ENCODE results near the gene TNPO1. TPM values are rescaled to one million over a fixed set of nuclear protein-coding genes. Genes with fewer than 3 reads are reported as not detected.

The TNPO1 gene
- total and polyA plus RNA-seq, 4 donors: 49.9 to 181 (median 124) TPM

DNA sequence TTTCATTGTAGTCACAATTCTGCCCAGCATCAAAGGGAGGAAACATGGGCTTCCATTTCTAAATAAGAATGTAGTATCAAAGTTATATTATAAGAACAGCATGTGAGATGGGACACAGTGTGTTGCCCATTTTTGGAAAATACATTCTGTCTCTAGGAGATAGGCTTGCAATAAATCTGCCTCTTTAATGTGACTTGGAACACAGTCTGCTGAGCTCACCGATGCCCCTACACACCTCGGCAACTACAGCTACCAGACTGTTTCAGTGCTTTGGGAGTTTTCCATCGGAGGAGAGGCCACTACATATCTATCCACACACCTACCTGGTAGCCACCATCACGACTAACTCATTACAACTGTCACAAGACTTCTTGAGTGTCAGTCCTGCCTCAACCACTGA, 120.4 kb downstream of the TNPO1 start:
- H3K4me3 ChIP-seq (ENCODE audit: low read depth, low read length): no peak overlapping the region
- H3K9me3 ChIP-seq (ENCODE audit: control insufficient read depth, insufficient read depth, low read length): no peaks in the 10 kb centered on the region
- no peaks in the 10 kb centered on the region for H3K27me3 ChIP-seq (ENCODE audit: control insufficient read depth, insufficient read depth, low read length)
- no peaks in the 10 kb centered on the region for H3K4me1 ChIP-seq (ENCODE audit: control insufficient read depth, insufficient read depth, low read length)
- no peak for DNase-seq (ENCODE audit: low read depth in 4 of 6, low spot score in 6 of 6)
- WGBS (ENCODE audit: insufficient coverage): 71% methylated on average over 3 of the region's 4 CpGs
- no peaks in the 10 kb centered on the region for H3K36me3 ChIP-seq (ENCODE audit: control insufficient read depth, insufficient read depth, low read length)
- no peak overlapping the region for H3K27ac ChIP-seq (ENCODE audit: low read depth, low read length)

DNA sequence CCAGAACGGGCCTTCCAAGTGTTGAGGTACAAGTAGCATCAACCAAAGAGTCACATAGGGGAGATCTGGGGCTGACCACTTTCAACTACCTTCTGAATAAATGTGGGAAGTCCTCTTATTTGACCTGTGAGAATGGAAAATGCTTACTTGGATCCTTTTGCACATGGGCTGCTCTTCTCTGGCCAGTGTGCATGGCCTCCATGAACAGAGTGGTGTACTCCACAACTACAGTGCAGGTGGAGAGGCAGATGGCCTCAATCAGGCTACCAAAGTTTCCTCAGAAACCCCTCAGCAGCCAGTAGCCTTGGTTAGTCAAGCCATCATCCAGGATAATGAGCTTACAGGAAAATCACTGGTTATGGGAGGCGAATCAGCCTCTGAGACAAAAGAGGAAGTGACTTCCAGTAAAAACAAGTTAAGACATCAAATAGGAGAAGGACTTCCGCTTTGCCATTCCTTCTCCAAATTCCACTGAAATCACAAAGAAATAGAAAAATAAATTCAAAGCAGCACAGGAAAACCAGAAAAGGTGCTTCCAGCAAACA, 121.1 kb downstream of the TNPO1 start:
- Histone ChIP-seq H3K36me3 (ENCODE audit: control insufficient read depth, insufficient read depth, low read length) (no peaks in the 10 kb centered on the region), H3K27ac (ENCODE audit: low read depth, low read length) (no peak overlapping the region), H3K27me3 (ENCODE audit: control insufficient read depth, insufficient read depth, low read length) (no peaks in the 10 kb centered on the region), H3K4me1 (ENCODE audit: control insufficient read depth, insufficient read depth, low read length) (no peaks in the 10 kb centered on the region), H3K9me3 (ENCODE audit: control insufficient read depth, insufficient read depth, low read length) (no peaks in the 10 kb centered on the region), H3K4me3 (ENCODE audit: low read depth, low read length) (no peak overlapping the region)
- 100% methylated on average over 1 of the region's 3 CpGs for WGBS (ENCODE audit: insufficient coverage)
- DNase-seq (ENCODE audit: low read depth in 4 of 6, low spot score in 6 of 6): no peak

DNA sequence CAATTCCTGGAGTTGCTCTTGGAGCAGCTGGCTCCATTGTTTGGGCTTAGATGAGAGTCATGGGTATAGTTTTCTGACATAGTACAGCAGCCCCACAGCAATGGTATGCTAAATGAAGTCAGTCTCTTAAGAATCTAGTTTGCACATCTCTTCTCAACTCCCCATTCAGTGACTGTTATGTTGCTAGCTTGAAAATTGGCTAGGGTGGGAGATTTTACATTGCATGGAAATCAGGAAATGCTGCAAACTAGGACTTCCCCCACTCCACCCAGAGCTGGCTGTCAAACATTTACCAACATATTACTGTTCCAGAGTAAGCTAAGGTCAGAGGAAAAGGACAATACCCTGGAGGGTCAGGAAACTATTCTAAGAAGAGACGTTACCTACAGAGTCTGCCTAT, 121.7 kb downstream of the TNPO1 start:
- DNase-seq (ENCODE audit: low read depth in 4 of 6, low spot score in 6 of 6): peak in 2 of 6 donors; percentile 33 to 38
- Histone ChIP-seq H3K27me3 (ENCODE audit: control insufficient read depth, insufficient read depth, low read length) (no peaks in the 10 kb centered on the region), H3K27ac (ENCODE audit: low read depth, low read length) (no peak overlapping the region), H3K4me1 (ENCODE audit: control insufficient read depth, insufficient read depth, low read length) (no peaks in the 10 kb centered on the region), H3K36me3 (ENCODE audit: control insufficient read depth, insufficient read depth, low read length) (no peaks in the 10 kb centered on the region), H3K9me3 (ENCODE audit: control insufficient read depth, insufficient read depth, low read length) (no peaks in the 10 kb centered on the region), H3K4me3 (ENCODE audit: low read depth, low read length) (no peak overlapping the region)
- WGBS (ENCODE audit: insufficient coverage): no CpG with 5 or more reads among the region's 1 CpG

DNA sequence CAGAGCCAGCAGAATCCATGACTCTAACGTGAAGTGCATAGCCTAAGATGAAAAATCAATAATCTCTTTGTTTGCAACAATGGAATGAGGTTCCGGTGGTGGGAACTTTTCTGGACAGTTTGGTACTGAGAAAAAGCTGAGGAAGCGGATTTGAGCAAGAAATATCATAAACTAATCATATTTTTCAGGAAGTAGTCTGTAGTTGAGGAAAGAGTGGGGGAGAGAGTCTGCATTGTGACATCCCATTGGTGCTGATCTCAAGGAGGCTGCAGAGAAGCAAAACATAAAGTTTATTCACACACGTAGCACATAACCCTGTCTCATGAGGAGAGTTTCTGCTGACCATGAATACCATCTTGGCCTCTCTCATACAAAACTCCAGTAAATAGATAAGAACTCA, 123.6 kb downstream of the TNPO1 start:
- WGBS (ENCODE audit: insufficient coverage): no CpG with 5 or more reads among the region's 4 CpGs

DNA sequence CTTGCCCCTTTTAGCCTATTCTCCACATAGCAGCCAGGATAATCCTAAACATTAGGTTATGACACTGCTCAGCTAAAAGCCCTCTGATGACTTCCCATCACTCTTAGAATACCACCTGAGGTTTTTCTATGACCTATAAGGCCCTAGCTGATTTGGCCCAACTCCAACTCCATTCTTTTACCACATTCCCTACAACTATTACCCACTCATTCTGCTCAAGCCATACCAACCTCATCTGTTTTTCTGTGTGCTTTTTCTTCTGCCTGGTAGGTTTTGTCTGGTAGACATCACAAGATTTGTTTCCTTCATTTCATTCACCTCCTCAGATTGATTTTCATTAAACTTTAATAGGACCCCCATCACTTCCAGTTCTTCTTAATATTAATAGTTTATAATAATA, 126.8 kb downstream of the TNPO1 start:
- Histone ChIP-seq H3K36me3 (ENCODE audit: control insufficient read depth, insufficient read depth, low read length) (no peaks in the 10 kb centered on the region), H3K27ac (ENCODE audit: low read depth, low read length) (no peak overlapping the region), H3K27me3 (ENCODE audit: control insufficient read depth, insufficient read depth, low read length) (no peaks in the 10 kb centered on the region), H3K4me3 (ENCODE audit: low read depth, low read length) (no peak overlapping the region), H3K9me3 (ENCODE audit: control insufficient read depth, insufficient read depth, low read length) (no peaks in the 10 kb centered on the region), H3K4me1 (ENCODE audit: control insufficient read depth, insufficient read depth, low read length) (no peaks in the 10 kb centered on the region)
- no peak for DNase-seq (ENCODE audit: low read depth in 4 of 6, low spot score in 6 of 6)

More for the DNA sequence above, 123.6 kb downstream of the TNPO1 start:
- no peak overlapping the region for H3K4me3 ChIP-seq (ENCODE audit: low read depth, low read length)
- no peaks in the 10 kb centered on the region for H3K27me3 ChIP-seq (ENCODE audit: control insufficient read depth, insufficient read depth, low read length)
- DNase-seq (ENCODE audit: low read depth in 4 of 6, low spot score in 6 of 6): no peak
- no peaks in the 10 kb centered on the region for H3K4me1 ChIP-seq (ENCODE audit: control insufficient read depth, insufficient read depth, low read length)
- no peaks in the 10 kb centered on the region for H3K9me3 ChIP-seq (ENCODE audit: control insufficient read depth, insufficient read depth, low read length)
- H3K36me3 ChIP-seq (ENCODE audit: control insufficient read depth, insufficient read depth, low read length): no peaks in the 10 kb centered on the region
- no peak overlapping the region for H3K27ac ChIP-seq (ENCODE audit: low read depth, low read length)

DNA sequence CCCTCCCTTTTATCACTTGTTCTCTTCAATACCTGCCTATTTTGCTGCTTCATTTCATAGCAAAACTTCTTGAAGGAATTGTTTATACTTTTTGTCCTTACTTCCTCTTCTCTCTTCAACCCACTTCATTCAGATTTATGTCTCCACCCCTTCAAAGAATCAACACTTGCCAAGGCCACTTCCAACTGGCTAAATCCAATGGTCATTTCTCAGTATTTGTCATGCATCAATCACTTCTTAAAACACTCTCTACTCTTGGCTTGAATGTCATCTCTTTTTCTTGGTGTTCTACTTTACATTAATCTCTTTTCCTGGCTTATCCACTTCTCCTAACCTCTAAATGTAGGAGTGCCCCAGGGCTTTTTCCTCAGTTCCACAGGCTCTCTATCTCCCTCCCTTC, 131.0 kb downstream of the TNPO1 start:
- Histone ChIP-seq H3K4me1 (ENCODE audit: control insufficient read depth, insufficient read depth, low read length) (no peaks in the 10 kb centered on the region), H3K27me3 (ENCODE audit: control insufficient read depth, insufficient read depth, low read length) (no peaks in the 10 kb centered on the region), H3K4me3 (ENCODE audit: low read depth, low read length) (no peak overlapping the region), H3K36me3 (ENCODE audit: control insufficient read depth, insufficient read depth, low read length) (no peaks in the 10 kb centered on the region), H3K27ac (ENCODE audit: low read depth, low read length) (no peak overlapping the region), H3K9me3 (ENCODE audit: control insufficient read depth, insufficient read depth, low read length) (no peaks in the 10 kb centered on the region)
- DNase-seq (ENCODE audit: low read depth in 4 of 6, low spot score in 6 of 6): no peak

DNA sequence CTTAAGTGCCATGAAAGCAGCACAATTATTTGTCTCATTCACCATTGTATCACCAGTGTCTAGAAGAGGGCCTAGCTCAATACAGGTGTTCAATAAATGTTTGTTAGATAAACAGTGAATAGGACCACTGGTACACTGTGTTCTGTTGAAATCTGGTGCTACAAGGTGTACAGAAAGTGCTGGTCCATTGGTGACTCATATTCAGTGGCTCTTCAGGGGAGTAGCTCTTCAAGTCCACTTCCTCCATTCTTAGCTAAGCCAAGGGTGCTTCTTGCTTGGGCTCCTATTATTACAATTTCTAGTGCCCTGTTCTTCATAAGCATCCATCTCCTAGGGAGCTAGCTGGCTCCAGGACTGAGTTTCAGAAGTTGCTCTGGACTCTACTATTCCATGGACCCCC, 133.0 kb downstream of the TNPO1 start:
- Histone ChIP-seq H3K27ac (ENCODE audit: low read depth, low read length) (no peak overlapping the region), H3K36me3 (ENCODE audit: control insufficient read depth, insufficient read depth, low read length) (no peaks in the 10 kb centered on the region), H3K4me1 (ENCODE audit: control insufficient read depth, insufficient read depth, low read length) (no peaks in the 10 kb centered on the region), H3K27me3 (ENCODE audit: control insufficient read depth, insufficient read depth, low read length) (no peaks in the 10 kb centered on the region), H3K9me3 (ENCODE audit: control insufficient read depth, insufficient read depth, low read length) (no peaks in the 10 kb centered on the region), H3K4me3 (ENCODE audit: low read depth, low read length) (no peak overlapping the region)
- no peak for DNase-seq (ENCODE audit: low read depth in 4 of 6, low spot score in 6 of 6)

DNA sequence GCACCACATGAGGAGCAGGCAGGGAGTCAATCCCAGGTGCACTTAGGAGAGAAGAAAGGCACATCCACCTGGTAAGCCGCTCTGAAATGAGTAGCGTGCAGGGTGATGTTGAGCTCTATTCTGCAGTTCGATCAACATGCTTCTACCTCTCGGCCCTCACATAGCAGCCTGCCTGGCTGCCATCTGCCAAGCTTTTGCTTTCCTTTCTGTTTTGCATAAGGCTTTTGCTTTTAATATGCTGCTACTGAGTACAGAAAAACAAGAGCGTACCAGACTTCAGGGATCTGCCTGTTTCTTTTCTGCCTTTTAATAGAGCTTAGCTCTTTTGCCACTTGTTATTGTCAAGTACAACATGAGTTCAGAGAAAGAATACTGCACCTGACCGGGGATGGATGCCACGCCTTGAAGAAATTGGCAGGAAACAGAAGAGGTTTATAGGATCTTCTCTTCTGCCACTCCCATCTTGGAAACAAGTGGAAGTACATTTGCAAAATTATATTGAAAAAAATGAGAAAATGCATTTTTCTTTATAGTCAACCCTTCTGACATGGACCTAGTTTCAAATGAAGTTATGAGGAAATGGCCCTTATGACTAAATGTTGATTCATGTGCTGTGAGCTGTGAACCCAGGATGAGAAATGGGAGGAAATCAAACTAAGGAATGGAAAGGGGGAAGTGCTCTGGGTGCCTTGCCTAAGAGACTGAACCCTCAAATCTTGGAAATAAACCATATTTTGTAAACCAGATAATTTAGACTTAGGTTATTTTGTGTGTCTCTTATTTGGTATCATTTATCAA, 135.4 kb downstream of the TNPO1 start:
- H3K27me3 ChIP-seq (ENCODE audit: control insufficient read depth, insufficient read depth, low read length): no peaks in the 10 kb centered on the region
- no peaks in the 10 kb centered on the region for H3K9me3 ChIP-seq (ENCODE audit: control insufficient read depth, insufficient read depth, low read length)
- no peak overlapping the region for H3K27ac ChIP-seq (ENCODE audit: low read depth, low read length)
- H3K4me1 ChIP-seq (ENCODE audit: control insufficient read depth, insufficient read depth, low read length): peaks cover 7% of the 10 kb centered on the region
- no peak overlapping the region for H3K4me3 ChIP-seq (ENCODE audit: low read depth, low read length)
- WGBS (ENCODE audit: insufficient coverage): 92% methylated on average over 2 of the region's 7 CpGs
- H3K36me3 ChIP-seq (ENCODE audit: control insufficient read depth, insufficient read depth, low read length): no peaks in the 10 kb centered on the region
- DNase-seq (ENCODE audit: low read depth in 4 of 6, low spot score in 6 of 6): peak in 2 of 6 donors; percentile 6 to 53

DNA sequence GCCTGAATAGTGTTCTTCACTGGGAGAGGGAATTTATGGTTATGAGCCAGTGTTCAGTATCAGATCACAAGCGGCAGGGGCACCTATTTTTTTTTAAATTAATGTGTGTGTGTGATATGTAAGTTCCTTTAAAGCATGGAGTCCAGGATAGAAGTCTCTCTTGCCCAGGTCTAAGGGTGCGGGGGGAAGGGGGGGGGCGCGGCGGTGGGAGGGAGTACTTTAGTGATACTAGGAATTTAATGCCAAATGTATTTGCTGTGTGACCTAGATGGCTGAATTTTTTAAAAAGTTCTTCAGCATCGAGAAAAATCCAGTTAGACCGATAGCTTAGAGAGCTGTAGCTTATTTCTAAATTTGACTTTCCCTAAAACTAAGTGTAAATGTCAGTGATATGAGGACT, 137.9 kb downstream of the TNPO1 start:
- H3K4me3 ChIP-seq (ENCODE audit: low read depth, low read length): peak overlapping the region; percentile 62

DNA sequence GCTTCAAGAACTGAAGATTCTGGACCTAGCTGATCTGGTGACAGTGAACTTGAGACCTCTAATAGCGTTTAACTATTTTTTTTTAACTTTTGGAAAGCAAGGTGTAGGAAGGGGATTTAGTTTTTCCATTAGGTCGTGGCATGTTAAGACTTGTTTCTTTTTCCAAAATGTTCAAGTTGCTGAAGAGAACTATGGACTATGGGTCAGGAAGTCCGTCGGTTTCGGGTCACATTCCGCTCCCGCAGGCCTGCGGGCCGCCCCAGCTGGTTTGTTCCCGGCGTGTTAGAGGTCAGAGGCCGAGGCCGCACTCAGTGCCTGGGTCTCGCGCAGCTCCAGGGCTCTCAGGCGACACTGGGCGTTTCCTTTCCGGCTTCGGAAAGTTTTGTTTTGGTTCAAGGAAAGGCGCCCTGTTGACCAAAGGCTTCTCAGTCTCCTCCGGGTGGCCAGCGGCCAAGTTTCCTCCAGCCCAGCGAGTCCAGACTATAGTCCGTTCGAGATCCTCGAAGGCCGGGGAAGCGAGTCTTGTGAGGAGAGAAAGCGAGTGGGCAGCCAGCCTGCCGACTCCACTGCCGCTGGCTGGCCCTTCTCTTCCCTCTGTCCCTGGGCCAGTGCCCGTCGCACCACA, 138.8 kb downstream of the TNPO1 start:
- Histone ChIP-seq H3K27ac (ENCODE audit: low read depth, low read length) (peak overlapping the region; percentile 93), H3K4me3 (ENCODE audit: low read depth, low read length) (peak overlapping the region; percentile 62), H3K9me3 (ENCODE audit: control insufficient read depth, insufficient read depth, low read length) (no peaks in the 10 kb centered on the region), H3K27me3 (ENCODE audit: control insufficient read depth, insufficient read depth, low read length) (no peaks in the 10 kb centered on the region), H3K4me1 (ENCODE audit: control insufficient read depth, insufficient read depth, low read length) (peaks cover 7% of the 10 kb centered on the region), H3K36me3 (ENCODE audit: control insufficient read depth, insufficient read depth, low read length) (no peaks in the 10 kb centered on the region)
- 2% methylated on average over 31 of the region's 33 CpGs for WGBS (ENCODE audit: insufficient coverage)
- DNase-seq (ENCODE audit: low read depth in 4 of 6, low spot score in 6 of 6): no peak

More for the DNA sequence above, 137.9 kb downstream of the TNPO1 start:
- no peaks in the 10 kb centered on the region for H3K36me3 ChIP-seq (ENCODE audit: control insufficient read depth, insufficient read depth, low read length)
- WGBS (ENCODE audit: insufficient coverage): 67% methylated on average over 1 of the region's 7 CpGs
- peaks cover 7% of the 10 kb centered on the region for H3K4me1 ChIP-seq (ENCODE audit: control insufficient read depth, insufficient read depth, low read length)
- DNase-seq (ENCODE audit: low read depth in 4 of 6, low spot score in 6 of 6): no peak
- H3K9me3 ChIP-seq (ENCODE audit: control insufficient read depth, insufficient read depth, low read length): no peaks in the 10 kb centered on the region
- H3K27ac ChIP-seq (ENCODE audit: low read depth, low read length): no peak overlapping the region
- H3K27me3 ChIP-seq (ENCODE audit: control insufficient read depth, insufficient read depth, low read length): no peaks in the 10 kb centered on the region

All from spinal cord (tissue), 10 donors.